BE2C (cell line): Measurements from ENCODE around the gene NBL1.

Experiments used
- DNase-seq: peaks from one replicate; pipeline ENCODE4 v3.0.0-alpha.2; 2020
- H3K27me3 ChIP-seq: fragments of 250-450 bp; sonication (Bioruptor Pico); 2 replicates; pipeline ENCODE4 v1.5.1; 2020; ENCODE audit warnings: mild to moderate bottlenecking
- H3K36me3 ChIP-seq: fragments of 250-450 bp; sonication (Bioruptor Pico); 2 replicates; pipeline ENCODE4 v1.5.1; 2020; ENCODE audit warnings: mild to moderate bottlenecking
- H3K4me1 ChIP-seq: fragments of 250-450 bp; sonication (Bioruptor Pico); 2 replicates; pipeline ENCODE4 v1.5.1; 2020
- H3K4me3 ChIP-seq: 2 replicates; pipeline ENCODE4 v1.5.1; 2011; ENCODE audit warnings: low read depth, low read length
- H3K9me3 ChIP-seq: fragments of 250-450 bp; sonication (Bioruptor Pico); 2 replicates; pipeline ENCODE4 v1.5.1; 2020
- CTCF ChIP-seq: IDR thresholded peaks from 2 replicates; pipeline ENCODE4 v1.5.1; 2012; ENCODE audit warnings: mild to moderate bottlenecking, low read depth, low read length

NBL1 gene

GRCh38 chr1:19613171-19613703, 30.9 kb upstream of the NBL1 start:
- DNase-seq = no peak
- H3K4me3 ChIP-seq = no peak overlapping the region
- no peaks in the 10 kb centered on the region for H3K27me3 ChIP-seq
- no peaks in the 10 kb centered on the region for H3K4me1 ChIP-seq
- TF ChIP-seq CTCF = no peak
- no peaks in the 10 kb centered on the region for H3K9me3 ChIP-seq
- H3K36me3 ChIP-seq = no peaks in the 10 kb centered on the region

- no peaks in the 10 kb centered on the region for H3K36me3 ChIP-seq
Observed at GRCh38 chr1:19615438-19615837, 28.7 kb upstream of the NBL1 start.

GRCh38 chr1:19616489-19616888, 27.6 kb upstream of the NBL1 start:
- no peaks in the 10 kb centered on the region for H3K27me3 ChIP-seq
- no peak for TF ChIP-seq CTCF
- no peak for DNase-seq
- no peak overlapping the region for H3K4me3 ChIP-seq
- no peaks in the 10 kb centered on the region for H3K36me3 ChIP-seq
- no peaks in the 10 kb centered on the region for H3K9me3 ChIP-seq
- no peaks in the 10 kb centered on the region for H3K4me1 ChIP-seq

More at GRCh38 chr1:19615438-19615837, 28.7 kb upstream of the NBL1 start:
- TF ChIP-seq CTCF = no peak
- Histone ChIP-seq H3K9me3 (no peaks in the 10 kb centered on the region), H3K27me3 (no peaks in the 10 kb centered on the region), H3K4me1 (no peaks in the 10 kb centered on the region), H3K4me3 (no peak overlapping the region)
- no peak for DNase-seq

DNA sequence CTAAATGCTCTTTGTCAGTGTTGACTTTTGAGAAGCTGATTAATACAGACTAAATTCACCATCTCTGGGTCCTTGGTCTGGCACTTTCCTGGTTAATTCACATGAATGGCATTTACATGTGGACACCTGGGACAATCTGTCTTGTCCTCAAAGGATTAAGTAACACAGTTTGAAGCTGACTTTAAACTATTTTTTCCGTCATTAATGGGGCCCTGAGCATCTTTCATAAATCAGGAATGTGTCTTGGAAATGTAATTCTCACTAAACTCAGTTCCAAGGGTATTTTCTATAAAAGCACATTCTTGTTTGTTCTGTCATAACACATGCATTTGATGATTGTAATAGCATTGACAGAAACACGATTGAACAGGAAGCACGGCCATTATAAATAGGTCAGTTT, 26.7 kb upstream of the NBL1 start:
- Histone ChIP-seq H3K4me1 (no peaks in the 10 kb centered on the region), H3K9me3 (no peaks in the 10 kb centered on the region), H3K4me3 (no peak overlapping the region), H3K27me3 (no peaks in the 10 kb centered on the region), H3K36me3 (no peaks in the 10 kb centered on the region)
- DNase-seq = no peak
- no peak for TF ChIP-seq CTCF

GRCh38 chr1:19618428-19618827, 25.7 kb upstream of the NBL1 start:
- H3K27me3 ChIP-seq = no peaks in the 10 kb centered on the region
- no peak for TF ChIP-seq CTCF
- H3K9me3 ChIP-seq = no peaks in the 10 kb centered on the region
- no peak for DNase-seq
- H3K4me1 ChIP-seq = no peaks in the 10 kb centered on the region
- H3K36me3 ChIP-seq = peaks cover 2% of the 10 kb centered on the region; the same call in 1 of the 2 replicates
- H3K4me3 ChIP-seq = no peak overlapping the region

DNA sequence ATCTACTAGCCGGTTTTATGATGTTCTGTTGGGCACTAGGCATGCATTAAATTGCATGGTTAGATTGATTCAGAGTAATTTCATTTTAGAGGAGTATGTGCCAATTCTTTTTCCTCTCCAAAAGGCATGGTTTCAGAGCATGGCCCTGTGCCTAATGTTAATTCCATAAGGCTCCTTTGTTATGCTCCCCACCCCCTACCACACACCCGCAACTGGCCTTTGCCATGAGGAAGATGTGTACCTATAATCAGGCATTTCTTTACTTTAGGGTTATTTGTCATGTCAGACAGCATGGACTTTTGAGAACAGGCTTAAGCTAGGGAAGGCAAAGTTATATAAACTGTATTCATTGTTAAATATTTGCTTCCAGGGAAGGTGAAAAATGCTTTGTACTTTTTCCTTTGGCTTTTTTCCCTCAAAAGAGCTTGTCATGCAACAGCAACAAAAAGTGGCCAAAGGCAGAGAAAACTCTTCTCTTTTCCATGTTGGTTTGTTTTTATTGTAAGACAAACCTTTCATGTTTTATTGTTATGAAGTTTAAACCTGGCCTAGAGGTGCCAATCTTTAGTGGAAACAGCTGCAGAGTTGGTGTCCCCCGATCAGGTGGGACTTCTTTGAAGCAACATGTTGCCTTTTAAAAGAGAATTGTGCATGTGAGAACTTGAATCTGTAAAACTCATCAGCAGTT, 24.3 kb upstream of the NBL1 start:
- TF ChIP-seq CTCF = no peak
- H3K9me3 ChIP-seq = no peaks in the 10 kb centered on the region
- no peak overlapping the region for H3K4me3 ChIP-seq
- no peaks in the 10 kb centered on the region for H3K27me3 ChIP-seq
- no peaks in the 10 kb centered on the region for H3K4me1 ChIP-seq
- DNase-seq = no peak
- peaks cover 6% of the 10 kb centered on the region for H3K36me3 ChIP-seq
